Glutamatergic neuron (in vitro differentiated cells): ENCODE results near the gene POU2F2. TPM values are rescaled to one million over a fixed set of nuclear protein-coding genes. Genes with fewer than 3 reads are reported as not detected.
A peak's percentile ranks its signal among the peaks of the same experiment; 100 is the strongest.

Source experiments
- DNase-seq: peaks from one replicate; pipeline ENCODE4 v3.0.0; 2022
- H3K27ac Mint-ChIP-seq: one replicate; pipeline ENCODE4 v1.8.0; 2020; ENCODE audit warnings: mild to moderate bottlenecking, mixed read lengths, inconsistent platforms; ENCODE audit not compliant: unreplicated experiment
- H3K27me3 Mint-ChIP-seq: one replicate; pipeline ENCODE4 v1.8.0; 2020; ENCODE audit warnings: mild to moderate bottlenecking, moderate library complexity, mixed read lengths, inconsistent platforms; ENCODE audit not compliant: unreplicated experiment
- H3K36me3 Mint-ChIP-seq: one replicate; pipeline ENCODE4 v1.8.0; 2020; ENCODE audit warnings: mild to moderate bottlenecking, mixed read lengths, inconsistent platforms; ENCODE audit not compliant: unreplicated experiment
- H3K4me1 Mint-ChIP-seq: one replicate; pipeline ENCODE4 v1.8.0; 2020; ENCODE audit warnings: mild to moderate bottlenecking, low read depth, mixed read lengths, inconsistent platforms; ENCODE audit not compliant: unreplicated experiment
- H3K4me3 Mint-ChIP-seq: one replicate; pipeline ENCODE4 v1.8.0; 2020; ENCODE audit warnings: mild to moderate bottlenecking, mixed read lengths, inconsistent platforms; ENCODE audit not compliant: unreplicated experiment
- H3K9me3 Mint-ChIP-seq: one replicate; pipeline ENCODE4 v1.8.0; 2020; ENCODE audit warnings: mild to moderate bottlenecking, moderate library complexity, mixed read lengths, inconsistent platforms; ENCODE audit not compliant: unreplicated experiment
- CTCF ChIP-seq: fragments of 200-600 bp; sonication (generic); IDR thresholded peaks from one replicate; pipeline ENCODE4 v1.5.0; 2021; ENCODE audit not compliant: partially characterized antibody, unreplicated experiment
- microRNA-seq: library from miRNA; unstranded; fragments of <30 nt; microRNA quantifications from one replicate; pipeline ENCODE4, GENCODE V29; 2020; ENCODE audit not compliant: unreplicated experiment
- total RNA-seq: library from RNA; stranded (reverse); fragmentation: NEBNext Ultra II Directional; extraction: Animal tissue kit (Norgen Biotek cat#: 25700); gene quantifications from one replicate; pipeline ENCODE4 v1.2.1, GENCODE V29; 2021; ENCODE audit not compliant: unreplicated experiment

POU2F2 gene
- total RNA-seq, 1 donor from 2014 or later, result 53.4 TPM

- TF ChIP-seq CTCF, result no peak
- Mint-ChIP-seq H3K4me1 (peaks cover 24% of the 10 kb centered on the region), H3K9me3 (peaks cover 5% of the 10 kb centered on the region), H3K27me3 (peaks cover 4% of the 10 kb centered on the region), H3K36me3 (no peaks in the 10 kb centered on the region), H3K4me3 (no peak overlapping the region), H3K27ac (peak overlapping the region; percentile 17)
- no peak for DNase-seq
These were observed 94.6 kb downstream of the POU2F2 start for GRCh38 chr19:42037649-42038048.

Small RNA genes lying within 50 kb of the gene (microRNA-seq; reads per million reads assigned to microRNA genes)
- gene MIR4323, result not detected

Other genes with a start within 250 kb of the POU2F2 start
- 78.7 TPM for gene ARHGEF1, start 249.3 kb downstream of the POU2F2 start, total RNA-seq
- gene ERFL, start 204.0 kb downstream of the POU2F2 start, total RNA-seq, result 1.6 TPM
- gene RABAC1, start 173.1 kb downstream of the POU2F2 start, total RNA-seq, result 139 TPM
- 650 TPM for gene ATP1A3, start 138.2 kb downstream of the POU2F2 start, total RNA-seq
- 79.1 TPM for gene GRIK5, start 62.2 kb downstream of the POU2F2 start, total RNA-seq
- gene ZNF574, start 56.3 kb downstream of the POU2F2 start, total RNA-seq, result 24.1 TPM
- gene DEDD2, start 85.2 kb upstream of the POU2F2 start, total RNA-seq, result 30.7 TPM
- 12.0 TPM for gene ZNF526, start 87.9 kb upstream of the POU2F2 start, total RNA-seq
- 83.2 TPM for gene GSK3A, start 110.2 kb upstream of the POU2F2 start, total RNA-seq
- gene ERF, start 122.7 kb upstream of the POU2F2 start, total RNA-seq, result 28.0 TPM
- gene CIC, start 136.8 kb upstream of the POU2F2 start, total RNA-seq, result 150 TPM
- 1.6 TPM for gene PRR19, start 169.7 kb upstream of the POU2F2 start, total RNA-seq
- 199 TPM for gene PAFAH1B3, start 170.2 kb upstream of the POU2F2 start, total RNA-seq
- gene TMEM145, start 180.9 kb upstream of the POU2F2 start, total RNA-seq, result 24.7 TPM
- gene MEGF8, start 193.2 kb upstream of the POU2F2 start, total RNA-seq, result 72.8 TPM